H1 (cell line): Measurements from ENCODE around the gene NKD2. TPM values are rescaled to one million over a fixed set of nuclear protein-coding genes. Genes with fewer than 3 reads are reported as not detected.

Experiments used
- BRCA1 ChIP-seq: IDR thresholded peaks from 2 replicates; pipeline ENCODE4 v1.6.1; 2012; ENCODE audit warnings: low read depth, low read length, improper control_type of control experiment
- JUND ChIP-seq: IDR thresholded peaks from 2 replicates; pipeline ENCODE4 v1.6.1; 2011; ENCODE audit warnings: mild to moderate bottlenecking, improper control_type of control experiment, low read length
- POLR2AphosphoS5 ChIP-seq: IDR thresholded peaks from 2 replicates; pipeline ENCODE4 v1.6.1; 2011; ENCODE audit warnings: low read depth, low read length
- SIRT6 ChIP-seq: IDR thresholded peaks from one replicate; pipeline ENCODE4 v1.7.1; 2012; ENCODE audit warnings: low read length, inconsistent platforms
- SIX5 ChIP-seq: IDR thresholded peaks from 2 replicates; pipeline ENCODE4 v1.6.1; 2011; ENCODE audit warnings: mild to moderate bottlenecking, low read depth, low read length
- SP2 ChIP-seq: IDR thresholded peaks from 2 replicates; pipeline ENCODE4 v1.6.1; 2012; ENCODE audit warnings: mild to moderate bottlenecking, low read length, inconsistent platforms
- TCF12 ChIP-seq: IDR thresholded peaks from 2 replicates; pipeline ENCODE4 v1.6.1; 2011; ENCODE audit warnings: low read depth, mild to moderate bottlenecking, low read length
- polyA plus RNA-seq, 7 experiments: library from polyadenylated mRNA; depleted of rRNA in 3 of 7; stranded (reverse) in 5 of 7; unstranded in 2 of 7; fragments of >200 nt in 5 of 7; fragments of 200-250 nt in 2 of 7; gene quantifications; 1 replicate in 5 of 7; 2 replicates in 1 of 7; 4 replicates in 1 of 7; pipeline versions ENCODE4 v1.2.1 to v1.2.3, GENCODE V29; 2011 to 2013; ENCODE audit warnings: missing spikeins in 2 of 7, mixed read lengths in 2 of 7
- total RNA-seq: library from RNA; stranded (reverse); fragmentation: NEBNext Ultra II Directional; extraction: Animal tissue kit (Norgen Biotek cat#: 25700); gene quantifications from 2 replicates; pipeline ENCODE4 v1.2.1, GENCODE V29; 2021
- TF ChIP-seq, protein P1 (sequence below): fragments of 300-600 bp; sonication (generic); IDR thresholded peaks from 2 replicates; pipeline ENCODE4 v1.7.1; 2012; ENCODE audit warnings: low read length, moderate library complexity, mild to moderate bottlenecking, inconsistent platforms; ENCODE audit not compliant: insufficient replicate concordance
- TF ChIP-seq, protein P2 (sequence below), 3 experiments: IDR thresholded peaks; 1 replicate in 2 of 3; 2 replicates in 1 of 3; pipeline versions ENCODE4 v1.5.1 to v1.6.1; 2011; ENCODE audit warnings: low read length in 3 of 3, mild to moderate bottlenecking in 3 of 3, inconsistent platforms in 2 of 3, low read depth in 1 of 3, moderate library complexity in 1 of 3; ENCODE audit not compliant: insufficient read depth in 1 of 3; ENCODE audit errors: control extremely low read depth in 1 of 3

NKD2 gene
- total and polyA plus RNA-seq, 2 of the 8 experiments (the other 6 are each of a cell fraction or from before 2014, with no cell fraction given), result 5.5 to 7.9 TPM

DNA sequence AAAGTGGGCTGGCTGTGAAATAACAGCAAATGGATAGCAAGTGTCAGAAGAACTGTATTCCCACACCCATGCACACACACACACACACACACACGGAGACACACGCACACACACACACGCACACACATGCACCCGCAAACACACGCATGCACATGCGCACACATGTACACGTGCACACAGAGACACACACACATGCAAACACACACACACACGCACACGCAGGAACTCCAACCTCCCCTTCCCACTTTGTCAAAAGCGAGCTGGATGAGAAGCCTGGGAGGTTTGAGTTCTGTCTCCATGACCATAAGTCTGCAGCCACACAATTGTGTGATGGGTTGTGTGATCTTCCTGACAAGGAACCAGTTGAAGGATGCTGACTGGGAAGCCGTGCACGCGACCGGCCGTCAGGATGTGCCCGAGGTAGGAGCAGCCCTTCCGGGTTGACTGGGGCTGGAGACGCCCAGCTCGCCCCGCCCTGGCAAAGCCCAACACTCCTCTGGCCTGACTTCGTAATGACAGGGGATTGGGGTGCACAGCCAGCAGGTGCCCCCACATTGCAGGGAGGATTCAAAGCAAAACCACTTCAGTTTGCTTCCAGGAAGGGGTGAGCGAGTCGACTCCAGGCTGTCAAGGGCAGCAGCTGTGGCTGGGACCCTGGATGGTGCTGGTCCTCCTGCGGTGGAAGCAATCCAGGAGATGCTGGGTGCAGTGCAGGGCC, 29.3 kb upstream of the NKD2 start (continued):
- TF ChIP-seq, protein P1, sequence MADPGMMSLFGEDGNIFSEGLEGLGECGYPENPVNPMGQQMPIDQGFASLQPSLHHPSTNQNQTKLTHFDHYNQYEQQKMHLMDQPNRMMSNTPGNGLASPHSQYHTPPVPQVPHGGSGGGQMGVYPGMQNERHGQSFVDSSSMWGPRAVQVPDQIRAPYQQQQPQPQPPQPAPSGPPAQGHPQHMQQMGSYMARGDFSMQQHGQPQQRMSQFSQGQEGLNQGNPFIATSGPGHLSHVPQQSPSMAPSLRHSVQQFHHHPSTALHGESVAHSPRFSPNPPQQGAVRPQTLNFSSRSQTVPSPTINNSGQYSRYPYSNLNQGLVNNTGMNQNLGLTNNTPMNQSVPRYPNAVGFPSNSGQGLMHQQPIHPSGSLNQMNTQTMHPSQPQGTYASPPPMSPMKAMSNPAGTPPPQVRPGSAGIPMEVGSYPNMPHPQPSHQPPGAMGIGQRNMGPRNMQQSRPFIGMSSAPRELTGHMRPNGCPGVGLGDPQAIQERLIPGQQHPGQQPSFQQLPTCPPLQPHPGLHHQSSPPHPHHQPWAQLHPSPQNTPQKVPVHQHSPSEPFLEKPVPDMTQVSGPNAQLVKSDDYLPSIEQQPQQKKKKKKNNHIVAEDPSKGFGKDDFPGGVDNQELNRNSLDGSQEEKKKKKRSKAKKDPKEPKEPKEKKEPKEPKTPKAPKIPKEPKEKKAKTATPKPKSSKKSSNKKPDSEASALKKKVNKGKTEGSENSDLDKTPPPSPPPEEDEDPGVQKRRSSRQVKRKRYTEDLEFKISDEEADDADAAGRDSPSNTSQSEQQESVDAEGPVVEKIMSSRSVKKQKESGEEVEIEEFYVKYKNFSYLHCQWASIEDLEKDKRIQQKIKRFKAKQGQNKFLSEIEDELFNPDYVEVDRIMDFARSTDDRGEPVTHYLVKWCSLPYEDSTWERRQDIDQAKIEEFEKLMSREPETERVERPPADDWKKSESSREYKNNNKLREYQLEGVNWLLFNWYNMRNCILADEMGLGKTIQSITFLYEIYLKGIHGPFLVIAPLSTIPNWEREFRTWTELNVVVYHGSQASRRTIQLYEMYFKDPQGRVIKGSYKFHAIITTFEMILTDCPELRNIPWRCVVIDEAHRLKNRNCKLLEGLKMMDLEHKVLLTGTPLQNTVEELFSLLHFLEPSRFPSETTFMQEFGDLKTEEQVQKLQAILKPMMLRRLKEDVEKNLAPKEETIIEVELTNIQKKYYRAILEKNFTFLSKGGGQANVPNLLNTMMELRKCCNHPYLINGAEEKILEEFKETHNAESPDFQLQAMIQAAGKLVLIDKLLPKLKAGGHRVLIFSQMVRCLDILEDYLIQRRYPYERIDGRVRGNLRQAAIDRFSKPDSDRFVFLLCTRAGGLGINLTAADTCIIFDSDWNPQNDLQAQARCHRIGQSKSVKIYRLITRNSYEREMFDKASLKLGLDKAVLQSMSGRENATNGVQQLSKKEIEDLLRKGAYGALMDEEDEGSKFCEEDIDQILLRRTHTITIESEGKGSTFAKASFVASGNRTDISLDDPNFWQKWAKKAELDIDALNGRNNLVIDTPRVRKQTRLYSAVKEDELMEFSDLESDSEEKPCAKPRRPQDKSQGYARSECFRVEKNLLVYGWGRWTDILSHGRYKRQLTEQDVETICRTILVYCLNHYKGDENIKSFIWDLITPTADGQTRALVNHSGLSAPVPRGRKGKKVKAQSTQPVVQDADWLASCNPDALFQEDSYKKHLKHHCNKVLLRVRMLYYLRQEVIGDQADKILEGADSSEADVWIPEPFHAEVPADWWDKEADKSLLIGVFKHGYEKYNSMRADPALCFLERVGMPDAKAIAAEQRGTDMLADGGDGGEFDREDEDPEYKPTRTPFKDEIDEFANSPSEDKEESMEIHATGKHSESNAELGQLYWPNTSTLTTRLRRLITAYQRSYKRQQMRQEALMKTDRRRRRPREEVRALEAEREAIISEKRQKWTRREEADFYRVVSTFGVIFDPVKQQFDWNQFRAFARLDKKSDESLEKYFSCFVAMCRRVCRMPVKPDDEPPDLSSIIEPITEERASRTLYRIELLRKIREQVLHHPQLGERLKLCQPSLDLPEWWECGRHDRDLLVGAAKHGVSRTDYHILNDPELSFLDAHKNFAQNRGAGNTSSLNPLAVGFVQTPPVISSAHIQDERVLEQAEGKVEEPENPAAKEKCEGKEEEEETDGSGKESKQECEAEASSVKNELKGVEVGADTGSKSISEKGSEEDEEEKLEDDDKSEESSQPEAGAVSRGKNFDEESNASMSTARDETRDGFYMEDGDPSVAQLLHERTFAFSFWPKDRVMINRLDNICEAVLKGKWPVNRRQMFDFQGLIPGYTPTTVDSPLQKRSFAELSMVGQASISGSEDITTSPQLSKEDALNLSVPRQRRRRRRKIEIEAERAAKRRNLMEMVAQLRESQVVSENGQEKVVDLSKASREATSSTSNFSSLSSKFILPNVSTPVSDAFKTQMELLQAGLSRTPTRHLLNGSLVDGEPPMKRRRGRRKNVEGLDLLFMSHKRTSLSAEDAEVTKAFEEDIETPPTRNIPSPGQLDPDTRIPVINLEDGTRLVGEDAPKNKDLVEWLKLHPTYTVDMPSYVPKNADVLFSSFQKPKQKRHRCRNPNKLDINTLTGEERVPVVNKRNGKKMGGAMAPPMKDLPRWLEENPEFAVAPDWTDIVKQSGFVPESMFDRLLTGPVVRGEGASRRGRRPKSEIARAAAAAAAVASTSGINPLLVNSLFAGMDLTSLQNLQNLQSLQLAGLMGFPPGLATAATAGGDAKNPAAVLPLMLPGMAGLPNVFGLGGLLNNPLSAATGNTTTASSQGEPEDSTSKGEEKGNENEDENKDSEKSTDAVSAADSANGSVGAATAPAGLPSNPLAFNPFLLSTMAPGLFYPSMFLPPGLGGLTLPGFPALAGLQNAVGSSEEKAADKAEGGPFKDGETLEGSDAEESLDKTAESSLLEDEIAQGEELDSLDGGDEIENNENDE, result no peak
- TF ChIP-seq JUND (no peak), BRCA1 (no peak), TCF12 (no peak), SIRT6 (no peak), SIX5 (no peak), SP2 (no peak), POLR2AphosphoS5 (no peak)
- TF ChIP-seq, protein P2, sequence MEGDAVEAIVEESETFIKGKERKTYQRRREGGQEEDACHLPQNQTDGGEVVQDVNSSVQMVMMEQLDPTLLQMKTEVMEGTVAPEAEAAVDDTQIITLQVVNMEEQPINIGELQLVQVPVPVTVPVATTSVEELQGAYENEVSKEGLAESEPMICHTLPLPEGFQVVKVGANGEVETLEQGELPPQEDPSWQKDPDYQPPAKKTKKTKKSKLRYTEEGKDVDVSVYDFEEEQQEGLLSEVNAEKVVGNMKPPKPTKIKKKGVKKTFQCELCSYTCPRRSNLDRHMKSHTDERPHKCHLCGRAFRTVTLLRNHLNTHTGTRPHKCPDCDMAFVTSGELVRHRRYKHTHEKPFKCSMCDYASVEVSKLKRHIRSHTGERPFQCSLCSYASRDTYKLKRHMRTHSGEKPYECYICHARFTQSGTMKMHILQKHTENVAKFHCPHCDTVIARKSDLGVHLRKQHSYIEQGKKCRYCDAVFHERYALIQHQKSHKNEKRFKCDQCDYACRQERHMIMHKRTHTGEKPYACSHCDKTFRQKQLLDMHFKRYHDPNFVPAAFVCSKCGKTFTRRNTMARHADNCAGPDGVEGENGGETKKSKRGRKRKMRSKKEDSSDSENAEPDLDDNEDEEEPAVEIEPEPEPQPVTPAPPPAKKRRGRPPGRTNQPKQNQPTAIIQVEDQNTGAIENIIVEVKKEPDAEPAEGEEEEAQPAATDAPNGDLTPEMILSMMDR (IDR thresholded peaks at IDR 0.05; ENCODE audit: control extremely low read depth in 1 of 3, insufficient read depth in 1 of 3, low read depth in 1 of 3, low read length in 3 of 3), result no peak
